Activated T-helper 1 cell treated with anti-CD3 and anti-CD28 coated beads, Interleukin-2, amount 50 U/mL, for 16 hours (primary cell): ENCODE measurements around the gene DDX56.

Experiments used
- DNase-seq, 2 donors: peaks; one replicate each; pipeline ENCODE4 v3.0.0-alpha.2; 2020; ENCODE audit warnings: low read depth in 1 of 2, low spot score in 1 of 2

Gene DDX56, protein sequence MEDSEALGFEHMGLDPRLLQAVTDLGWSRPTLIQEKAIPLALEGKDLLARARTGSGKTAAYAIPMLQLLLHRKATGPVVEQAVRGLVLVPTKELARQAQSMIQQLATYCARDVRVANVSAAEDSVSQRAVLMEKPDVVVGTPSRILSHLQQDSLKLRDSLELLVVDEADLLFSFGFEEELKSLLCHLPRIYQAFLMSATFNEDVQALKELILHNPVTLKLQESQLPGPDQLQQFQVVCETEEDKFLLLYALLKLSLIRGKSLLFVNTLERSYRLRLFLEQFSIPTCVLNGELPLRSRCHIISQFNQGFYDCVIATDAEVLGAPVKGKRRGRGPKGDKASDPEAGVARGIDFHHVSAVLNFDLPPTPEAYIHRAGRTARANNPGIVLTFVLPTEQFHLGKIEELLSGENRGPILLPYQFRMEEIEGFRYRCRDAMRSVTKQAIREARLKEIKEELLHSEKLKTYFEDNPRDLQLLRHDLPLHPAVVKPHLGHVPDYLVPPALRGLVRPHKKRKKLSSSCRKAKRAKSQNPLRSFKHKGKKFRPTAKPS

DNA sequence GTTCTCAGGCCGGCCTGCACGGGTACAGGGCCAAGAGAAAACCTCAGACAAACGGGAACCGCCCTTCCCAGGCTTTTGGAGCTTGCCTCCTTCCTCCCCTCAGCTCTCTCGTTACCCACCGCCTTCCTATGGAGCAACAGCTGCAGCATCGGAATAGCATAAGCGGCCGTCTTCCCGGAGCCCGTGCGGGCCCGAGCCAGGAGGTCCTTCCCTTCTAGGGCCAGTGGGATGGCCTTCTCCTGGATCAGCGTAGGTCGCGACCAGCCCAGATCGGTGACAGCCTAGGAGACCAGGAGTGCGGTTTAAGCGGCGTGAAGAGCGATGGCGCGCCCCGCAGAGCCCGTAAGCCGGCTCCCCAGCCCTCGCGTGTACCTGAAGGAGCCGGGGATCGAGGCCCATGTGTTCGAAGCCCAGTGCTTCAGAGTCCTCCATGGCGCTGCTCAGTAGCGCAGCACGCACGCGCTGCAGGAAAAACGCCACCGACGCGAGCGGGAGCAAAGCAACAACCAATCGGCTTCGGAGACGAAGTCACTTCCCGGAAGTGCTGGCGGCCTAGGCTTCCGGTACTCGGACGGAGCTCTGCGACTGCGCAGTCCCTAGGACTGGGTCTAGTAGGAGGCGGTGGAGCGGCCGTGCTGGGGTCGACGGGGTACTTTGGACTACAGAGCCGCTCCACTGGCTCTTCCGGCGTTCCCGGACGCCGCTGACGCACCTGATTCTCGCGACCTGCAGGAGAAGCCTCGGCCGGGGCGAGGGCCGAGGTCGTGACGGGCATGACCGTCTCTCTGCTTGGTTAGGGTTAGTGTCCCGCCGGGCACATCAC lies at the start of gene DDX56:
TSS of gene DDX56 (minus strand) at position 445 of the 823 bp plus-strand sequence. CDS start at position 432, 13 bp downstream.
- DNase-seq: peak; percentile 85 to 91

DNA sequence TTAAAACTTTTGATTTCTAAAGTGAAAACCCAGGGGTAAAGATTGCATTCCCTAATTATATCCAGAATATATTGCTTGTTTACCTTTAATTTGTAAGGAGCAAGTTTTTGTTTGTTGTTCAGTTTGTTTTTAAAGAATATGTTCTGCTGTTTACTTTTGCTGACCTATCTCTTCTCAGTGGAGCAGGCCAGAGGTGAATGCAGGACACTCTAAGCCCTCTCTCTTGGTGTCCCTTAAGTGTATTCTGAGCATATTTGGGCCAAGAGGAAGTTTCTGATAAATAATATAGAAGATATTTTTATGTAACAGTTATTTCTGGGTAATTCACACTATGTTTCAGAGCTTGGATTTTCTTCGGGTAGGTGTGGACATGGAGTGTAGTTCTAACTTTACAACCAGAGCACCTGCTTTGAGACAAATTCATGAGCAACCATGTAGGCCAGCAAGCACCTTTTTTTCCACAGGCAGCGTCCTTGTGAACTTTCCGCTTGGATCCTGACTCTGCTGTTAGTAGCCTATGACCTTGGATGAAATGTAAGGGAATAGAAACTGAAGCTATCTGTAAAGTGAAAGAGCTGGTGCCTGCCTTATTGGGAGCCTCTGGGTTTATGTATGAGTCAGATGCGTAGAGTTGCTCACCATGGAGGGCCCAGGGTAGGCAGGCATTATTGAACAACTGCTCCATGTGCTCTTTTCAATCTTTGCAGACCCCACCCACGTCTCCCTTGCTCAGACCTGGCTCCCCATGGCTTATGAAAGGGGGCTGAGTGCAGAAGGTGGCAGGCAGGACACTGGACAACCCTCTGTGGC lies 48.8 kb upstream of the DDX56 start:
- no peak for DNase-seq

DNA sequence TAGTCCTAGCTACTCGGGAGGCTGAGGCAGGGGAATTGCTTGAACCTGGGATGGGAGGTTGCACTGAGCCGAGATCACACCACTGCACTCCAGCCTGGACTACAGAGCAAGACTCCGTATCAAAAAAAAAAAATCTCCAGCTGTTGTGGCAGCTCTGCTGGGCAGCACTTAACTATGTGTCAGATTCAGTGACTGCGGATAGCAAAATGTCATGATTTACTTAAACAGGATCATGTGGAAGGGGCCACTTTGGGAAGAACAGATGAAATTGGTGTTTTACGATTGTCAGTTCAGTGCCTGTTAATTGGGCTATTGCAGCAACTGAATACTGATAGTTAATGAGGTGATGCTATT lies 48.0 kb upstream of the DDX56 start:
- no peak for DNase-seq

- DNase-seq: no peak
Observed at GRCh38 chr7:44621034-44621749, 47.5 kb upstream of the DDX56 start.

GRCh38 chr7:44618753-44619152 lies 45.0 kb upstream of the DDX56 start:
- DNase-seq: no peak

- no peak for DNase-seq
Observed at GRCh38 chr7:44618045-44618444, 44.3 kb upstream of the DDX56 start.

- no peak for DNase-seq
Observed at GRCh38 chr7:44617225-44617890, 43.6 kb upstream of the DDX56 start.

- DNase-seq: no peak
Observed at GRCh38 chr7:44616545-44616944, 42.8 kb upstream of the DDX56 start.

GRCh38 chr7:44615793-44616192 lies 42.1 kb upstream of the DDX56 start:
- no peak for DNase-seq

DNA sequence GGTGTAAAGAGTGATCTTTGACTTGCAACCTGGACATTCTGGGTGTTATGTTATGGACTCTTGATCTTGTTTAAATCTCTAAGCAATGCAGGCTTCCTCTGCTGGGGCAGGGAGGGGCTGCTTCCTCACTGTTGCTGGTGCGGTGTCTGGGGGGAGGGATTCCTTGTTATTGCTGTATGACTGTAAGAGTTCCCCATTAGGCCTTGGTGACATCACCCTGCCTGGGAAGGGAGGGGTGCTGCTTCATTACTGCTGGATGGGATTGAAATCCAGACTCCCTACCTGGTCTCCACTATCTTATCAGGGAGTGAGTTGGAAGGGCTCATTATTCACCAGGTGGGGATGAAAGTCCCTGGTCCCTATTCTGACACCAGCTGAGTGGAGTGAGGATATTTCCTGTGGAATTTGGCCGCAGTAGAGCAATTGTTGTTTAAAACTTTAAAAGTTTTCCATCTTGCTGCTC lies 41.5 kb upstream of the DDX56 start:
- no peak for DNase-seq

- DNase-seq: no peak
Observed at GRCh38 chr7:44609829-44610228, 36.1 kb upstream of the DDX56 start.

- no peak for DNase-seq
Observed at GRCh38 chr7:44608916-44609648, 35.4 kb upstream of the DDX56 start.

DNA sequence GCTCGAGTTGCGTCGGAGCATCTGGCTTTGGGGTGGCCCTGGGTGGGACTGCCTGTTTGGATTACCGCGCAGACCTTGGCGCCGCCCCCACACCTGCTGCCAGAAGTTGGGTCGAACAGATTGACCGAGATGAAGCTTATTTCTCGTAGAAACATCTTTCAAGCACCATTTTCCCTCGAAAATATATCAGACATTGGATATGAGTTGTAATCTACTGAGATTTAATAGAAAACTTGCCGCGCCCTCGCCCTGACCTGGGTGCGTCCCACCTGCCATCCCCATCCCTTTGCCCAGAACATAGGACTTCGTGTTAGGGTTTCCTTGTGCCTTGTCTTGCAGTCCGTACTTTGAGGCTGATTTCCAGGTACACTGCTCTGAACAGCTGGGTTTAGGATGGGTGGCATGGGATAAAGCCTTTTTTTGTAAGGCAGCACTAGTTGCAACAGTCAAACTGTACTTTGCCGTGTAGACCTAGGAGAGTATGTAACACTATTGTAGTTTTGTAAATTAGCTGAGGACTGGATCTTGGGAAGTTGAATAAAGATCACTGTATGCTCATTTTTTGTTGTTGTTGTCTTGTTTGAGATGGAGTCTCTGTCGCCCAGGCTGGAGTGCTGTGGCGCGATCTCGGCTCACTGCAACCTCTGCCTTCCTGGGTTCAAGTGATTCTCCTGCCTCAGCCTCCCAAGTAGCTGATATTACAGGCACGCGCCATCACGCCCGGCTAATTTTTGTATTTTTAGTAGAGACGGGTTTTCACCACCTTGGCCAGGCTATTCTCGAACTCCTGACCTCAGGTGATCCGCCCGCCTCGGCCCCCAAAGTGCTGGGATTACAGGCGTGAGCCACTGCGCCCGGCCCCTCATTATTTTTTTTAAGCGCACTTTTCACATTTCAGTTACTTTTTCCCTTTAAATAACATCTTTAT lies 33.7 kb upstream of the DDX56 start:
- no peak for DNase-seq

DNA sequence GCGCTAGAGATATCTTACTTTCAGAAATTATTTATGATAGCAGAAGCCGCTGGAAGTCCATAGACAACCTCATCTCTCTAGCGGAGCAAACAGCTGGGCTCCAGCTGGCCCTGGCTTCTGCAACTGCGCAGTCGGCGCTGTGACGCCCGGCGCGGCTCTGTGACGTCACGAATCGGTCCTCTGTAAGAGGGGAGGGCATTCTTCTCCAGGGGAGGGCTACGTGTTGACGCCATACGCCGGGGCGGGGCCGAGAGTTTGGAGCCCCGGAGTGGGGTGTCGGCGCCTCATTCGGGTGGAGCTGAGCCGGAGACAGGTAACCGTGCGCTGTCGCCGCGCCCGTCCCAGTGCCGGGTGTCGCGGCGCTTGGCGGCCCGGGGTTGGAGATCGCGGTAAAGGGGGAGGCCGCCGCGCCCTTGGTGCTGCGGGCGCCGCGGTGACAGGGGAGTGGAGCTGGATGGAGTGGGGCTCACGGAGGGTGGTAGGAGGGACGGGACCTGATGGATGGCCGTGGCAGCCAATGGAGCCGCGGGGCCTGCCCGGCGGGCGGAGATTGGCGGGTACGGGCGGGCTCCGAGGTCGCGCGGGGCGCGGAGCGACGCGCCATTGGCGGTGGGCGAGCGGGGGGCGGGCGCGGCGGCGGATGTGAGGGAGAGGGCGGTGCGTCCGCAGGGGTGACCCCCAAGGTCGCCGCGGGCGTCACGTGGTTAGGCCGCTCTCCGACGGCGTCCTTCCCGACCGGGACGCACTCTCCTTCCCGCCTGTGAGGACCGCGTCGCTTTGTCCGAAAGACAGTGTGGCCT lies 32.8 kb upstream of the DDX56 start, which contains the start of gene OGDH:
TSS of gene OGDH (plus strand) at position 287 of the 800 bp plus-strand sequence. CDS start 17,717 bp downstream, outside the sequence.
- DNase-seq: peak; percentile 98 to 99

GRCh38 chr7:44604941-44605340 lies 31.2 kb upstream of the DDX56 start:
- no peak for DNase-seq

- no peak for DNase-seq
Observed at GRCh38 chr7:44603193-44603592, 29.5 kb upstream of the DDX56 start.

GRCh38 chr7:44602576-44602910 lies 28.8 kb upstream of the DDX56 start:
- no peak for DNase-seq
